Measurements from ENCODE around the gene MAST2. TPM values are rescaled to one million over a fixed set of nuclear protein-coding genes. Genes with fewer than 3 reads are reported as not detected.

Gene MAST2
- total RNA-seq, 4 donors from 2014 or later, result 31.1 to 76.9 (median 73.4) TPM

DNA sequence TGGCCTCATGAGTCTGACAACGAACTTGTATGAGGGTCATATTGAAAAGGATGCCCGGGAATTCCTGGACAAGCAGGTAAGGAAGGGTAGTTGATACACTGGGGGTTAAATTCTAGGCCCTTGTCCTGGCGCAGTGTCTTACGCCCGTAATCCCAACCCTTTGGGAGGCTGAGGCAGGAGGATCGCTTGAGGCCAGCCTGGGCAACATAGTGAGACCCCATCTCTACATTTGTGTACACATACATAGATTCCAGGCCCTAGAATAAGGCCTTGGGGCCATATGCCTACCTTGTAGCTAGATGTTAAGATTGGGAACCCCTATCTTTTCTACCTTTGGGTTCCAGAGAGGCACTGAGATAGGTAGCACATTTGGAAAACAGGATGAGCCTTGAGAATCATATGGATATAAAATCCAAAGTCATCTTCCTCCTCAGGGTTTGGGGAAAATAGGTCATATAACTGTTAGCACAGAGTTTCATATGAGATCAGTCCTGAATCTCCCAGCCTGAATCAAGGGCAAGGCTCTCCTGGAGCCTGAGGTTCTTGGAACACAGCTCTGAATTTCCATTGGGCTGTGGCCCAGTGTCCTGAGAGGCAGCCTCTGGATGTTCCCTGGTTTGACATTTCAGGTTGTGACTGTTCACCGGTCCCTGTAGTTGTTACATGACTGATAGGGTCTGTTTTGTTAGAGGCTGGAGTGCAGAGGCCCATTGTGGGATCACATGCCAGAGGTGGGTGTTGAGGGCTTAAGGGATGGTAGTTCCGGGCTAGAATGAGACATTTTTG is 224.6 kb downstream of the MAST2 start:
- 100% methylated on average over 2 to 4 of the region's 8 CpGs for WGBS, 2 donors (ENCODE audit: low coverage in 1 of 2)
- Histone ChIP-seq H3K27me3 (no peaks in the 10 kb centered on the region), H3K27ac (no peak overlapping the region), H3K36me3 (peaks cover 0 to 77% of the 10 kb centered on the region in 2 donors), H3K9me3 (no peaks in the 10 kb centered on the region), H3K4me1 (peaks cover 0 to 5% (median 0%) of the 10 kb centered on the region in 3 donors), H3K4me3 (no peak overlapping the region)
- ATAC-seq, result no peak
- TF ChIP-seq EP300 (IDR thresholded peaks at IDR 0.05) (no peak), POLR2A (IDR thresholded peaks at IDR 0.05) (no peak), POLR2AphosphoS5 (IDR thresholded peaks at IDR 0.05) (no peak)
- TF ChIP-seq, protein P1, sequence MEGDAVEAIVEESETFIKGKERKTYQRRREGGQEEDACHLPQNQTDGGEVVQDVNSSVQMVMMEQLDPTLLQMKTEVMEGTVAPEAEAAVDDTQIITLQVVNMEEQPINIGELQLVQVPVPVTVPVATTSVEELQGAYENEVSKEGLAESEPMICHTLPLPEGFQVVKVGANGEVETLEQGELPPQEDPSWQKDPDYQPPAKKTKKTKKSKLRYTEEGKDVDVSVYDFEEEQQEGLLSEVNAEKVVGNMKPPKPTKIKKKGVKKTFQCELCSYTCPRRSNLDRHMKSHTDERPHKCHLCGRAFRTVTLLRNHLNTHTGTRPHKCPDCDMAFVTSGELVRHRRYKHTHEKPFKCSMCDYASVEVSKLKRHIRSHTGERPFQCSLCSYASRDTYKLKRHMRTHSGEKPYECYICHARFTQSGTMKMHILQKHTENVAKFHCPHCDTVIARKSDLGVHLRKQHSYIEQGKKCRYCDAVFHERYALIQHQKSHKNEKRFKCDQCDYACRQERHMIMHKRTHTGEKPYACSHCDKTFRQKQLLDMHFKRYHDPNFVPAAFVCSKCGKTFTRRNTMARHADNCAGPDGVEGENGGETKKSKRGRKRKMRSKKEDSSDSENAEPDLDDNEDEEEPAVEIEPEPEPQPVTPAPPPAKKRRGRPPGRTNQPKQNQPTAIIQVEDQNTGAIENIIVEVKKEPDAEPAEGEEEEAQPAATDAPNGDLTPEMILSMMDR (IDR thresholded peaks at IDR 0.05), result no peak

- Histone ChIP-seq H3K27me3 (no peaks in the 10 kb centered on the region), H3K4me1 (peaks cover 0 to 5% (median 0%) of the 10 kb centered on the region in 3 donors), H3K4me3 (no peak overlapping the region), H3K36me3 (peaks cover 0 to 78% of the 10 kb centered on the region in 2 donors), H3K27ac (no peak overlapping the region), H3K9me3 (no peaks in the 10 kb centered on the region)
- ATAC-seq, result no peak
- TF ChIP-seq POLR2A (IDR thresholded peaks at IDR 0.05) (no peak), POLR2AphosphoS5 (IDR thresholded peaks at IDR 0.05) (no peak), EP300 (IDR thresholded peaks at IDR 0.05) (no peak)
- TF ChIP-seq, protein P1 (IDR thresholded peaks at IDR 0.05), result no peak
- 95 to 100% methylated on average over 4 to 7 of the region's 18 CpGs for WGBS, 2 donors (ENCODE audit: low coverage in 1 of 2)
Observed at GRCh38 chr1:46030074-46030870, 226.9 kb downstream of the MAST2 start.

DNA sequence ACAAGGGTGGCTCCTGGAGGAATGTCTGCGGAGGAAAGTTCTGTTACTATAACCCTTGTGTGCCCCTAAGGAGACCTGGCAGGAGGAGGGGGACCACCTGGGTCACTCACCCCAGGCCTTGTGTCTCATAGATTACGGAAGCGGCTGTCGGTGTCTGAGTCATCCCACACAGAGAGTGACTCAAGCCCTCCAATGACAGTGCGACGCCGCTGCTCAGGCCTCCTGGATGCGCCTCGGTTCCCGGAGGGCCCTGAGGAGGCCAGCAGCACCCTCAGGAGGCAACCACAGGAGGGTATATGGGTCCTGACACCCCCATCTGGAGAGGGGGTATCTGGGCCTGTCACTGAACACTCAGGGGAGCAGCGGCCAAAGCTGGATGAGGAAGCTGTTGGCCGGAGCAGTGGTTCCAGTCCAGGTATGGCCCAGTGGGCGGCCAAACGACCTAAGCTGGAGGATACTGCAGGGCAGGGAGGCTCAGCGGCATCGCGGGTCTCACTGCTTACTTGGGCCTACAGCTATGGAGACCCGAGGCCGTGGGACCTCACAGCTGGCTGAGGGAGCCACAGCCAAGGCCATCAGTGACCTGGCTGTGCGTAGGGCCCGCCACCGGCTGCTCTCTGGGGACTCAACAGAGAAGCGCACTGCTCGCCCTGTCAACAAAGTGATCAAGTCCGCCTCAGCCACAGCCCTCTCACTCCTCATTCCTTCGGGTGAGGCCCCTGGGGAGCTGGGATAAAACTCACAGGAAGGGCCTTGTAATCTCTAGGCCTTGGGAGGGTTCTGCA is 227.7 kb downstream of the MAST2 start:
- H3K9me3 ChIP-seq, result no peaks in the 10 kb centered on the region
- H3K27ac ChIP-seq, result no peak overlapping the region
- no peak for ATAC-seq
- TF ChIP-seq POLR2AphosphoS5 (IDR thresholded peaks at IDR 0.05) (no peak), POLR2A (IDR thresholded peaks at IDR 0.05) (no peak), EP300 (IDR thresholded peaks at IDR 0.05) (no peak)
- TF ChIP-seq, protein P1 (IDR thresholded peaks at IDR 0.05), result no peak
- peaks cover 0 to 83% of the 10 kb centered on the region in 2 donors for H3K36me3 ChIP-seq
- H3K4me1 ChIP-seq, result peaks cover 0 to 5% (median 0%) of the 10 kb centered on the region in 3 donors
- no peaks in the 10 kb centered on the region for H3K27me3 ChIP-seq
- 80 to 90% methylated on average over 1 to 2 of the region's 26 CpGs for WGBS, 2 donors (ENCODE audit: low coverage in 1 of 2)
- H3K4me3 ChIP-seq, result no peak overlapping the region

DNA sequence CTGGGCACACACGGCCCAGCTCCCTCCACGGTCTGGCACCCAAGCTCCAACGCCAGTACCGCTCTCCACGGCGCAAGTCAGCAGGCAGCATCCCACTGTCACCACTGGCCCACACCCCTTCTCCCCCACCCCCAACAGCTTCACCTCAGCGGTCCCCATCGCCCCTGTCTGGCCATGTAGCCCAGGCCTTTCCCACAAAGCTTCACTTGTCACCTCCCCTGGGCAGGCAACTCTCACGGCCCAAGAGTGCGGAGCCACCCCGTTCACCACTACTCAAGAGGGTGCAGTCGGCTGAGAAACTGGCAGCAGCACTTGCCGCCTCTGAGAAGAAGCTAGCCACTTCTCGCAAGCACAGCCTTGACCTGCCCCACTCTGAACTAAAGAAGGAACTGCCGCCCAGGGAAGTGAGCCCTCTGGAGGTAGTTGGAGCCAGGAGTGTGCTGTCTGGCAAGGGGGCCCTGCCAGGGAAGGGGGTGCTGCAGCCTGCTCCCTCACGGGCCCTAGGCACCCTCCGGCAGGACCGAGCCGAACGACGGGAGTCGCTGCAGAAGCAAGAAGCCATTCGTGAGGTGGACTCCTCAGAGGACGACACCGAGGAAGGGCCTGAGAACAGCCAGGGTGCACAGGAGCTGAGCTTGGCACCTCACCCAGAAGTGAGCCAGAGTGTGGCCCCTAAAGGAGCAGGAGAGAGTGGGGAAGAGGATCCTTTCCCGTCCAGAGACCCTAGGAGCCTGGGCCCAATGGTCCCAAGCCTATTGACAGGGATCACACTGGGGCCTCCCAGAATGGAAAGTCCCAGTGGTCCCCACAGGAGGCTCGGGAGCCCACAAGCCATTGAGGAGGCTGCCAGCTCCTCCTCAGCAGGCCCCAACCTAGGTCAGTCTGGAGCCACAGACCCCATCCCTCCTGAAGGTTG is 231.4 kb downstream of the MAST2 start:
- Histone ChIP-seq H3K36me3 (peaks cover 0 to 58% of the 10 kb centered on the region in 2 donors), H3K9me3 (no peaks in the 10 kb centered on the region), H3K27me3 (no peaks in the 10 kb centered on the region), H3K4me1 (peaks cover 0 to 19% (median 4%) of the 10 kb centered on the region in 3 donors), H3K4me3 (no peak overlapping the region), H3K27ac (peak overlapping the region in 2 of 4 donors; percentile 6 to 19)
- ATAC-seq, result no peak
- 80 to 82% methylated on average over 1 to 8 of the region's 27 CpGs for WGBS, 2 donors (ENCODE audit: low coverage in 1 of 2)
- TF ChIP-seq EP300 (IDR thresholded peaks at IDR 0.05) (no peak), POLR2A (IDR thresholded peaks at IDR 0.05) (no peak), POLR2AphosphoS5 (IDR thresholded peaks at IDR 0.05) (no peak)
- TF ChIP-seq, protein P1 (IDR thresholded peaks at IDR 0.05), result peak in 1 of 4 experiments; percentile 34
